ENCODE results near the gene KANTR.

Gene KANTR

GRCh38 chrX:53050841-53051240 is 43.1 kb upstream of the KANTR start:
- intact Hi-C loops (cut with DNase I; ENCODE audit: low total_unique reads): no loop called here
- Histone ChIP-seq H3K4me1 (peaks cover 0 to 22% (median 7%) of the 10 kb centered on the region in 4 donors), H3K36me3 (no peaks in the 10 kb centered on the region), H3K4me3 (no peak overlapping the region), H3K27me3 (no peaks in the 10 kb centered on the region), H3K9me3 (no peaks in the 10 kb centered on the region), H3K27ac (no peak overlapping the region)
- DNase-seq: no peak
- TF ChIP-seq, protein P1, sequence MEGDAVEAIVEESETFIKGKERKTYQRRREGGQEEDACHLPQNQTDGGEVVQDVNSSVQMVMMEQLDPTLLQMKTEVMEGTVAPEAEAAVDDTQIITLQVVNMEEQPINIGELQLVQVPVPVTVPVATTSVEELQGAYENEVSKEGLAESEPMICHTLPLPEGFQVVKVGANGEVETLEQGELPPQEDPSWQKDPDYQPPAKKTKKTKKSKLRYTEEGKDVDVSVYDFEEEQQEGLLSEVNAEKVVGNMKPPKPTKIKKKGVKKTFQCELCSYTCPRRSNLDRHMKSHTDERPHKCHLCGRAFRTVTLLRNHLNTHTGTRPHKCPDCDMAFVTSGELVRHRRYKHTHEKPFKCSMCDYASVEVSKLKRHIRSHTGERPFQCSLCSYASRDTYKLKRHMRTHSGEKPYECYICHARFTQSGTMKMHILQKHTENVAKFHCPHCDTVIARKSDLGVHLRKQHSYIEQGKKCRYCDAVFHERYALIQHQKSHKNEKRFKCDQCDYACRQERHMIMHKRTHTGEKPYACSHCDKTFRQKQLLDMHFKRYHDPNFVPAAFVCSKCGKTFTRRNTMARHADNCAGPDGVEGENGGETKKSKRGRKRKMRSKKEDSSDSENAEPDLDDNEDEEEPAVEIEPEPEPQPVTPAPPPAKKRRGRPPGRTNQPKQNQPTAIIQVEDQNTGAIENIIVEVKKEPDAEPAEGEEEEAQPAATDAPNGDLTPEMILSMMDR (IDR thresholded peaks at IDR 0.05): no peak

GRCh38 chrX:53055244-53055849 is 38.6 kb upstream of the KANTR start:
- H3K36me3 ChIP-seq: no peaks in the 10 kb centered on the region
- peaks cover 0 to 12% (median 3%) of the 10 kb centered on the region in 4 donors for H3K4me1 ChIP-seq
- H3K9me3 ChIP-seq: no peaks in the 10 kb centered on the region
- H3K27me3 ChIP-seq: no peaks in the 10 kb centered on the region
- TF ChIP-seq, protein P1 (IDR thresholded peaks at IDR 0.05): no peak
- H3K27ac ChIP-seq: no peak overlapping the region
- no peak overlapping the region for H3K4me3 ChIP-seq
- DNase-seq: no peak
- intact Hi-C loops (cut with DNase I; ENCODE audit: low total_unique reads): no loop called here

- Histone ChIP-seq H3K36me3 (no peaks in the 10 kb centered on the region), H3K4me1 (peaks cover 0 to 5% (median 0%) of the 10 kb centered on the region in 4 donors), H3K27ac (no peak overlapping the region), H3K4me3 (no peak overlapping the region), H3K27me3 (no peaks in the 10 kb centered on the region), H3K9me3 (no peaks in the 10 kb centered on the region)
- no peak for DNase-seq
- TF ChIP-seq, protein P1 (IDR thresholded peaks at IDR 0.05): no peak
- intact Hi-C loops (cut with DNase I; ENCODE audit: low total_unique reads): no loop called here
Observed at GRCh38 chrX:53056292-53056691, 37.6 kb upstream of the KANTR start.

DNA sequence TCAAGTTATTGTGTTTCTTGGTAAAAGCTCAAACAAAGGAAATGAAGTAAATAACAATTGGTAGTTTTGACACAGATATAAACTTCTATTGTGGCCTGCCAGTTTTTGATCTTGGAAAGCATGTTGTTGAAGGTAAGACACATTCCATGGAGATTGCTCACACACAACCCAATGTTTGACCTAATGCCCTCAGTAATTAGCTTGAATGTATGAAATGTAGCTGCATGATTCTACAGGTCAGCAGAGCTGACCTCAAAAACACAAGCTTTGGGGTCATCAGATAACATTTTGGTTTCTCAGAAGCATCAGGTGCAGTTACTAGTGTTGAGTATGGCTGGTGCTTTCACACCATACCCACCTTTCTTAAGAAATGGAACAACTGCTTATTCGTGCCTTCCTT is 28.8 kb upstream of the KANTR start:
- H3K9me3 ChIP-seq: no peaks in the 10 kb centered on the region
- no peaks in the 10 kb centered on the region for H3K36me3 ChIP-seq
- DNase-seq: no peak
- no peak overlapping the region for H3K27ac ChIP-seq
- no peaks in the 10 kb centered on the region for H3K4me1 ChIP-seq
- TF ChIP-seq, protein P1 (IDR thresholded peaks at IDR 0.05): no peak
- intact Hi-C loops (cut with DNase I; ENCODE audit: low total_unique reads): no loop called here
- no peak overlapping the region for H3K4me3 ChIP-seq
- no peaks in the 10 kb centered on the region for H3K27me3 ChIP-seq

DNA sequence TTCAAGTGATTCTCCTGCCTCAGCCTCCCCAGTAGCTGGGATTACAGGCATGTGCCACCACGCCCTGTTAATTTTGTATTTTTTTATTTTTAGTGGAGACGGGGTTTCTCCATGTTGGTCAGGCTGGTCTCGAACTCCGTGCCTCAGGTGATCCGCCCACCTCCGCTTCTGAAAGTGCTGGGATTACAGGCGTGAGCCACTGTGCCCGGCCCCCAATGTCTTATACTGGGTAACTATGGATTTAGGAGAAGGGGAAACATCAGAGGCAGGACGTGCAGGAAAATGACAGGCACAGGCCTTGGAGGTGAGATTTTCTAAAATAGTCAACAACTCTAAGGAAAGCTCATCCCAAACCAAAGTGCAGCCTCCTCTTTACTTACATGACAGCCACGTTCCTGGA is 22.9 kb upstream of the KANTR start:
- H3K4me1 ChIP-seq: peaks cover 0 to 10% (median 0%) of the 10 kb centered on the region in 4 donors
- intact Hi-C loops (cut with DNase I; ENCODE audit: low total_unique reads): loop anchor here (1.0 kb wide), 1 partner anchor 22 kb away; no protein-coding TSS in a partner anchor
- H3K27me3 ChIP-seq: no peaks in the 10 kb centered on the region
- no peaks in the 10 kb centered on the region for H3K36me3 ChIP-seq
- H3K9me3 ChIP-seq: no peaks in the 10 kb centered on the region
- TF ChIP-seq, protein P1 (IDR thresholded peaks at IDR 0.05): no peak
- peak overlapping the region in 1 of 2 donors; percentile 85 for H3K27ac ChIP-seq
- no peak for DNase-seq
- no peak overlapping the region for H3K4me3 ChIP-seq
